Testis (tissue), 2 donors: ENCODE data around the gene TAS1R1.

Experiments
- POLR2A ChIP-seq: fragments of 450-650 bp; IDR thresholded peaks from one replicate; pipeline ENCODE4 v1.6.1; 2017; ENCODE audit warnings: antibody characterized with exemption, mild to moderate bottlenecking, moderate library complexity
- TF ChIP-seq, protein P1 (sequence below), 3 experiments: fragments of 450-650 bp in 2 of 3; fragments of 200-600 bp in 1 of 3; sonication (generic) in 1 of 3; IDR thresholded peaks; one replicate each; pipeline ENCODE4 v1.5.1; 2016 to 2019; ENCODE audit warnings: antibody characterized with exemption in 3 of 3, mild to moderate bottlenecking in 2 of 3, moderate library complexity in 1 of 3

DNA sequence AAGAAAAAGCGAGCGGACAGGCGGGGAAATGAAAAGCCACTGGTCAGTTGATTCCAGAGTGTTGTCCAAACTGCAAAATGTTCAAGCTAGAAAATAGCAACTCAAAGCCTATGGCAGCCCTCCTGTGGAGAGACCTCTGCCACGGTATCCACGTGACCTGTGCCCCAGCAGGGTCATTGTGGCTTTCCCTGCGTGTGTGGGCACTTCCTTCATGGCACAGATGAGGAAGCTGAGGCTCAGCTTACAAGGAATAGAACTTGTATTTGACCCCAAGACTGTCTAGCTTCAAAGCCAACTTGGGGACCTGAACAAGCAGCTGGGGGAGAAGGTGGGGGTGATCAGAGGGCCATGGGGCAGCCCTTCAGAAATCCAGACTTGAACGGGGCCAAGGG is 48.1 kb upstream of the TAS1R1 start:
- no peak for TF ChIP-seq POLR2A
- TF ChIP-seq, protein P1, sequence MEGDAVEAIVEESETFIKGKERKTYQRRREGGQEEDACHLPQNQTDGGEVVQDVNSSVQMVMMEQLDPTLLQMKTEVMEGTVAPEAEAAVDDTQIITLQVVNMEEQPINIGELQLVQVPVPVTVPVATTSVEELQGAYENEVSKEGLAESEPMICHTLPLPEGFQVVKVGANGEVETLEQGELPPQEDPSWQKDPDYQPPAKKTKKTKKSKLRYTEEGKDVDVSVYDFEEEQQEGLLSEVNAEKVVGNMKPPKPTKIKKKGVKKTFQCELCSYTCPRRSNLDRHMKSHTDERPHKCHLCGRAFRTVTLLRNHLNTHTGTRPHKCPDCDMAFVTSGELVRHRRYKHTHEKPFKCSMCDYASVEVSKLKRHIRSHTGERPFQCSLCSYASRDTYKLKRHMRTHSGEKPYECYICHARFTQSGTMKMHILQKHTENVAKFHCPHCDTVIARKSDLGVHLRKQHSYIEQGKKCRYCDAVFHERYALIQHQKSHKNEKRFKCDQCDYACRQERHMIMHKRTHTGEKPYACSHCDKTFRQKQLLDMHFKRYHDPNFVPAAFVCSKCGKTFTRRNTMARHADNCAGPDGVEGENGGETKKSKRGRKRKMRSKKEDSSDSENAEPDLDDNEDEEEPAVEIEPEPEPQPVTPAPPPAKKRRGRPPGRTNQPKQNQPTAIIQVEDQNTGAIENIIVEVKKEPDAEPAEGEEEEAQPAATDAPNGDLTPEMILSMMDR (IDR thresholded peaks at IDR 0.05) = no peak
